Amniotic epithelial cell (primary cell): ENCODE data around the gene ITGB5.
A peak's percentile ranks its signal among the peaks of the same experiment; 100 is the strongest.
"Not testable (repeated sequence)": the region's sequence is repeated elsewhere in the genome, so short reads cannot be mapped to it uniquely, and the experiment has no call there.

Experiments
- DNase-seq: peaks from one replicate; pipeline ENCODE4 v3.0.0-alpha.2; 2010; ENCODE audit warnings: low read depth

ITGB5 gene

DNA sequence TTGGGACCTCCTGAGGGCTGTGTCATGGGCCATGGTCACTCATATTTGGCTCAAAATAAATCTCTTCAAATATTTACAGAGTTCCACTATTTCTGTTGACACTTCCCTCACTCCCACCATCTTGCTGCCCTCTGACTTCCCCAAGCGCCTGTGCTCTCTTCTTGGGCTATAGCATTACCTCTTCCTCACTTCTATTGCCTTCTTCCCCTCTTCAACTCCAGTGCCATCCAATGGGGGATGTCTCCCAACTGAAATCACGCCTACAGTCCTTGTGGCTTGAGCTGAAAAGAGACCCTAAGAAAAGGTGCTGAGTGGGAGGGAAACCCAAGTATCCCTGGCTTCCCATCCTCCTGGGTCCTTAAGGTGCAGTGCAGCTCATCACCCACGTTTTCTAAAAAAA is 135.1 kb downstream of the ITGB5 start:
- no peak for DNase-seq

DNA sequence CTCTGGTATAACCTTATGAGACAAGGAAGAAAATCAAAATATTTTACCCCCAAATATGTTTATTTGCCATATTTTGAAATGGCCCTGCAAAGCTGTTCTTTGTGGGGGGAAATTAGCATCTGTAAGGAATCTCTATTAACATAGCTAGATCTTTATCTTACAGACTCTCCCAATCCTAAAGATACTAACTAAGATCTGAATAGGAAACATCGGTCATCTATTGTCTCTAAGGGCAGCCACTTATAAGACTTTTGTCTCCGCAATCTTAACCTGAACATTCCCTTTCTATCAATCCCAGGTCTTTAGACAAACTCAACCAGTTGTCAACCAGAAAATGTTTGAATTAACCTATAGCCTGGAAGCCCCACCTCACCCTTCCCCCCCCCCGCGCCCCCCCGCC is 135.7 kb downstream of the ITGB5 start:
- DNase-seq: no peak

DNA sequence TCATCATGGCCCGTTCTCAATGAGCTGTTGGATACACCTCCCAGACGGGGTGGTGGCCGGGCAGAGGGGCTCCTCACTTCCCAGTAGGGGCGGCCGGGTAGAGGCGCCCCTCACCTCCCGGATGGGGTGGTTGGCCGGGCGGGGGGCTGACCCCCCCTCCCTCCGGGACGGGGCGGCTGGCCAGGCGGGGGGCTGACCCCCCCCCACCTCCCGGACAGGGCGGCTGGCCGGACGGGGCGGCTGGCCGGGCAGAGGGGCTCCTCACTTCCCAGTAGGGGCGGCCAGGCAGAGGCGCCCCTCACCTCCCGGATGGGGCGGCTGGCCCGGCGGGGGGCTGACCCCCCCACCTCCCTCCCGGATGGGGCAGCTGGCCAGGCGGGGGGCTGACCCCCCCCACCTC is 137.3 kb downstream of the ITGB5 start:
- DNase-seq: not testable (repeated sequence)

DNA sequence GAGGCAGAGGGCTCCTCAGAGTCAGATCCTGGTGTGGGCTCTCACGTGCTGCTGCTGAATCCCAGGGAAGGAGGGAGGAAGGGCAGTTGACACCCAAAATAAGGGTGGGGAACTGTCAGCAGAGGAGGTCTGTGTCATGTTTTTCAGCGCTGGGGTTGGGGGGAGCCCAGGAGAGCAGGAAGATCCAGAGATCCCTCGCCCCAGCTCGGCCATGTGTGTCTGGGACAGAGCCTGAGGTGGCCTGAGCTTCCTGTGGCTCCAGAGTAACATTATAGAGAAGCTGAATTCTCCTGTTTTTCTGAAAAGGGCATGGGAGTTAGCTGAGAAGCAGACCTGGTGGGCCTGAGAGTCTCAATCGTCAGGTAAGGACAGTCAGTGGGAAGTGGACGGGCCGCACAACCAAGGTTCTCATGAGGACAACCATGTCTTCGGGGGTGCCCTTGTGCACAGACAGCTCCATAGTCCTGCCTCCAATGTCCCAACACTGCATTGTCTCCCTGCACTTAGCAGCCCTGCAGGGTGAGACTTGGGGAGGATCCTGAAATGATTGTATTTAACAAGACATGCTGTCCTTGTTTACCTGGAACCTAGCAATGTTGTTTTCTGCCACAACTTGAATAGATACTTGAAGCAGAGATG is 138.5 kb downstream of the ITGB5 start:
- no peak for DNase-seq

DNA sequence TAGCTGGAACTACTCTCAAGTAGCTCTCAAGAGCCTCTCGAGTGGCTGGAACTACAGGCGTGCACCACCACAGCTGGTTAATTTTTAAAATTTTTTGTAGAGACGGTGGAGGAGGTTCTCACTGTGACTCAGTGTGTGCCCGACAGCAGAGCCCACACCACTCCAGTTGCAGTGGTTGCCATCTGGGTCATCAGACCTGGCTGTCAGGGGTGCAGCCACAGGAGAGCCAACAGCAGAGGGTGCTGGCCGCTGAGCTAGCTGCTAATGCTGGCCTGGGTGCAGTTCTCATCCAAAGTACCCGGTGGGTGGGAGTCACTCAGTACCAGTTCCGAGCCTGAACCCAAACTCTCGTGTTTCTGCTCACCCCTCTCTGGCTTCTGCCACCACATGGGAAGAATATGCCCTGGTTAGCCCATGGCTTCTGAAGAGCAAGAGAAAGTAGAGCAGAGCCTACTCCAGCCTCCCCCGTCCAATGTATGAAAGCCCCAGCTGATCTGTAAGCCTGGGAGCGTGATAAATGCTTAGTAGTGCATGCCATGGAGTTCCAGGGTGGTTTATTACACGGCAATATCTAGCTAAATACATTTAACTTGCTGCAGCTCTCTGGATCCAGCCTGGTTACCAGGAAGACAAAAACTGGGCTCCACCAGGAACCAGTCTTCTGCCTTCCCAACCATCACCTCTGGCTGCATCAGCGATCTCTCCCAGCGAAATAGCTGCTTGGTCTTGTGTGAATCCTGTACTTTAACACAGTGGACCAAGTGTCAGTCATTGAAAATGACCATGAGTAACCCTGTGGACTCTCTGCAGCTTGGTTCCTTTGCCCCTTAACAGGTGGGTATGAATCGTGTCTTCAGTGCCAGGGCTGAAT is 139.8 kb downstream of the ITGB5 start:
- DNase-seq: no peak

DNA sequence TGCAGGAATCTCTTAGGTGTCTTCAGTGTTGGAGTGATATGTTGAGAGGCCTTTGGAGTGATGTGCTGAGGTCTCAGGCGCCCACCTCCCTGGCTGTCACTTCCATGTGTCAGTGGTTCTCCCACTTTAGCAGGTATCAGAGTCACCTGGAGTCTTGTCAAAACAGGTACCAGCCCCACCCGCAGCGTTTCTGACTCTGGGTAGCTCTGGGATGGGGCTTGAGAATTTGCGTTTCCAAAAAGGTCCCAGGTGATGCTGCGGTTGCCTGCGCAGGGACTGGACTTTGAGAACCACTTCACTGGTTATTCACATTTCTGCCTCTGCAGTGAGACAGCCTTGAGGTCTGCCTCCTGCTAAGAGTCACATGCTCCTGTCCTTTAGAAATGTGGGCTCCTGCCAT is 141.4 kb downstream of the ITGB5 start:
- no peak for DNase-seq

DNA sequence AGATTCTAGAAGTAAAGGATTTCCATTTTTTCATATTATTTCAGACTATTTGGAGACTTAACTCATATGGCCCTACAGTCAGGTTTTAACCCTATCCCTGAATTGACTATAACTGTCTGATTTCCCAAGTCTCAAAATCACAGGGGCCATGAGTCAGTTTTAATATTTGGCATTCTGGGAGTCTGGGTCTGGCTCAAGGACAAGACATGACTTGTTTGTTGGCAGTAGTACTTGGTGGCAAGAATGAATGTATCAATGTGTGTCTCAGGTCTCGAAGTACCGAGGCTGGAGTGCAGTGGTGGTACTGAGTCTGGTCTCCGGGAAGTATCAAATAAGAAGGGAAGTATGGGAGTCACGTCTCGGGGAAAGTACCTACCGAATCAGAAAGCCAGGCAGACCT is 146.1 kb downstream of the ITGB5 start:
- DNase-seq: no peak

DNA sequence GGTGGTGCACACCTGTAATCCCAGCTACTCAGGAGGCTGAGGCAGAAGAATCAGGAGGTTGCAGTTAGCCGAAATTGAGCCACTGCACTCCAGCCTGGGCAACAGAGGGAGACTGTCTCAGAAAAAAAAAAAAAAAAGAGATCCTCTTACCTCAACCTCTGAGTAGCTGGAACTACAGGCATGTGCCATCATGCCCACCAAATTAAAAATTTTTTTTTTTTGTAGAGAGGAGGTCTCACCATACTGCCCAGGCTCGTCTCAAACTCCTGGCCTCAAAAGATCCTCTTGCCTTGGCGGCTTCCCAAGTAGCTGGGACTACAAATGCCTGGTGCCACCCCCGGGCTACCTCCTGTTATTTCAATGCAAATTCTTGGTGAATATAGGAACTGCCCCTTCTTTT is 155.4 kb downstream of the ITGB5 start:
- DNase-seq: no peak

DNA sequence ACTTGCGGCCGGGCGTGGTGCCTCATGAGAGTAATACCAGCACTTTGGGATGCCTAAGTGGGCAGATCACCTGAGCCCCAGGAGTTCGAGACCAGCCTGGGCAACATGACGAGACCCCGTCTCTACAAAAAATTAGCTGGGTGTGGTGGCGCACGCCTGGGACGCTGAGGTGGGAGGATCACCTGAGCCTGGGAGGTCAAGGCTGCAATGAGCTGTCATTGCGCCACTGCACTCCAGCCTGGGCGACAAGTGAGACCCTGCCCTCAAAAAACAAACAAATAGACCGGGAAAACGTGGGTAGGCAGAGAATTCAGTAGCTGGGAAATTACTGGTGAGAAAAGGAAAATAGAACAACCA is 156.2 kb downstream of the ITGB5 start:
- no peak for DNase-seq

DNA sequence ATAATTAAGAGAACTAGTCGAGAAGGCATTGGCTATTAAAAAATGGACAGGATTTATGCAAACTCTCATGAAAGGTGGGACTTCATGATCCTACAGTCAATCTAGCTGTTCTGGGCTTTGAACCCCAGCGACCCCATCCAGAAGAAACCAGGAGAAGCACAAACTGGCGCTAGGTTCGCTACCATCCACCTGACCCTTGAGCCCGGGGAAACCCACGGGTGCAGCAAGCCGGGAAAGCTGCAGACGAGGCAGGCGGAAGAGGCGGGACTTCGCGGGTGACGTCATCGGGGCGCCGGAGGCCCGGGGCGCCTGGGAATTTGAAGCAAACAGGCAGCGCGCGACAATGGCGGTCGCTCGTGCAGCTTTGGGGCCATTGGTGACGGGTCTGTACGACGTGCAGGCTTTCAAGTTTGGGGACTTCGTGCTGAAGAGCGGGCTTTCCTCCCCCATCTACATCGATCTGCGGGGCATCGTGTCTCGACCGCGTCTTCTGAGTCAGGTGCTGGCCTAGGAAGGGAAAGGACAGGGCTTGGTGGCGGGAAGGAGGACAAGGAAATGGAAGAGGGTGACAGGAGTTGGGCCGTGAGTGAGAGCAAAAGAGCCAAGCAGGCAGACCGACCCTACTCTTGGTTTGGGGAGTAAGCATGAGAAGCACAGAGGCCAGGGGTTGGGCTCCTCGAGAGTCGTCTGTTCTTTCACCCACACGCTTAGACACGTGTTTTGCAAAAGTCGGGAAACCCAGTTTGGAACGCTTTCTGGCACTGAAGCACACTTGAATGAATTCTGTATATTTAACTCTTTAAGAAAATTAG is 156.8 kb downstream of the ITGB5 start, which contains the start of gene UMPS:
Gene UMPS, plus strand, starts transcription at position 324 of the 812 bp plus-strand sequence. Its CDS starts 20 bp downstream, at position 344.
- DNase-seq: peak; percentile 71

DNA sequence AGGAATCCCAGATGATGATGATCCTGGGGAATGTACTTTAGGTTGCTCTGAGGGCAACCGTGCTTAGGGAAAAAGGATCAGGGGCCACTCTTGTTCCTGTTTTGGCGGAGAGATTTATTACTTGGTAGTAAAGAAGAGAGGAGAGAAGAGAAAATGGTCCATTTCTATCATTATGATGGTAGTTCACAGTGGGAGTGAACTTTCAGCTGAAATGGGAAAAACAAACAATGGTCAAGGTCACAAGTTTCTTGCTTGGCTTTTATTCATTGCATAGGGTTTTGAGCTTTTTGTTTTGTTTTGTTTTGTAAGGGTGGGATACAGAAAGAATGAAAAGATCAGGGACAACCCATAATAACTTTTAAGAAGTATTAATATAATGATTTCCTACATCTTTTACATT is 164.6 kb downstream of the ITGB5 start:
- DNase-seq: no peak

DNA sequence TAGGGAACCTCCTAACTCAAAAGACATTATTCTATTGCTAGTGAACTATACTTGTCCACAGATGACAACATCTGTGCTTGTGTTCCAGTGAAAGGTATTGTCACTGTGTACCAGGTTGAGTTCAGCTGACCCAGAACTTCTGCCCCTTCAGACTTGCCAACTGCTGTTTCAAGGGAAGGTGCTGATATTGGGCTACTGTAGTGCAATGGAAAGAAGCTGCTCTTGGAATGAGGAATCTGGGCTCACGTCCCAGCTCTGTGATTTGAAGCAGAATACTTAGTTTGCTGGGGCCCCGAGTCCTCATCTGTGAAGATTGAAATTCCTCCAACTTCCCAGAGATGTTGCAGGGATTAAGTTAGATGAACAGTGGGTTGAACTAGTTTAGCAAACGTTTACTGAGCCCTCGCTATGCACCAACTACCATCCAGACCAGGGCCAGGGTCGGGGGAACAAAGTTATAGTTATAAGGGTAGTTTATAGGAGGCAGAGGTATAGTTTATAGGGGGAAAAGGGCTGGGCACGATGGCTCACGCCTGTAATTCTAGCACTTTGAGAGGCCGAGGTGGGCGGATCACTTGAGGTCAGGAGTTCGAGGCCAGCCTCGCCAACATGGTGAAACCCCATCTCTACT is 172.8 kb downstream of the ITGB5 start:
- DNase-seq: peak; percentile 33
